ENCODE measurements around the gene PEX6.

Gene PEX6

DNA sequence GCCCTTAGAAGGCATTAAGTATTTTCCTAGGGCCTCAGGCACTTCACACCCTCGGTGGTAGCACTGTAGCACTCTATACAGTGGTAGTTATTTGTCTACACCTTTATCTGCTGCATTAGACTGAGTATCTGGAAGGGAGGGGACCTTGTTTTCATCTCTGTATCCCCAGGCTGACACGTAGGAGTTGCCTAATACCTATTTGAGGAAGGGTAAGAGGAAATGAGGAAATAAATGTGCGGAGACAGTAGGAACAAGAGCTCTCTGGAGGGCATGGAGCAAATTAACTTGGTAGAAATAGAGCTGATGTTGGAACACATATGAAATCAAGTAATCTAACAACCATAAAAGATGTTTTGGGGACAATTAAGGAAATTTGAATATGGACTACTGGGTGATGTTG lies 45.8 kb downstream of the PEX6 start:
- DNase-seq (ENCODE audit: low spot score) = no peak

DNA sequence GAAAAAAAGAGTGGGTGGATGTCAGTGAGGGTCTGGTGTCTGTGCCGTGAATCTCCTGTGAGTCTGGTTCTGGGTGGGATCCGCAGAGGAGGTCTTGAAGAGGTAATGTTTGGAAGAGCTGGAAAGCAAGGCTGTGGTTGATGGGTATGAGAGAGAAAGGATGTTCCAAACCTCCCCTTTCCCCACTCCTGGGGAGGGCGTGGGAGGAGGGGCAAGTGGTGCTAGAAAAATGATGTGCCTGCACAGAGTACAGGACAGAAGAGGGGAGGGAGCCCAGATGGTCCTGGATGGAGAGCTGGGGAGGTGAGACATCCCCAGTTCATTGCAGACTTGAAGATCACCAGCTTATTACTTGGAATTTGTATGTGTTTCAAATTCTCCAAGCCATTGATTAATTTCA lies 46.6 kb downstream of the PEX6 start:
- no peak for DNase-seq (ENCODE audit: low spot score)

DNA sequence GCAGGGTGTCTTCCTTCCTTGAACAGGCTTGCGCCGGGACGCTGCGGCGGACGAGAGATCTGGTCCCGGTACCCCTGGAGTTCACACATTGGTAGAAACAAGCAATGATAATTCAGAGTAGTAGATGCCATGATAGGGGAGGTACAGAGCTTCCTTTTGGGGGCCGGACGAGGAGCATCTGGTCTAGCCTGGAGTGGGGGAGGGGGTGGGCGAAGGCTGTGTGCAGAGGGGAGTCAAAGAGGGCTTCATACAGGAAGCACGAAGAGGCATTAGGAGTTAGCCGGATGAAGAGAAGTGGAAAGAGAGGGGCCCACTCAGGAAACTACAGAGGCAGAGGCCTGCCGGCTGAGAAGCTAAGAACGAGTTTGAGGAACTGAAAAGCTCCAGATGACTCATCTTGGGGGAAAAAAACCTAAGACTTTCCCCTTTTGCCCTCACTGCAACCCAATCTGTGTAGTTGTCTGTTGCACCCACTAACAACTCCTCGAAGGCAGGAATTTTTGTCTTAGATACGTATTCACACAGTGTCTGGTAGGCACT lies 49.1 kb downstream of the PEX6 start:
- no peak for DNase-seq (ENCODE audit: low spot score)

DNA sequence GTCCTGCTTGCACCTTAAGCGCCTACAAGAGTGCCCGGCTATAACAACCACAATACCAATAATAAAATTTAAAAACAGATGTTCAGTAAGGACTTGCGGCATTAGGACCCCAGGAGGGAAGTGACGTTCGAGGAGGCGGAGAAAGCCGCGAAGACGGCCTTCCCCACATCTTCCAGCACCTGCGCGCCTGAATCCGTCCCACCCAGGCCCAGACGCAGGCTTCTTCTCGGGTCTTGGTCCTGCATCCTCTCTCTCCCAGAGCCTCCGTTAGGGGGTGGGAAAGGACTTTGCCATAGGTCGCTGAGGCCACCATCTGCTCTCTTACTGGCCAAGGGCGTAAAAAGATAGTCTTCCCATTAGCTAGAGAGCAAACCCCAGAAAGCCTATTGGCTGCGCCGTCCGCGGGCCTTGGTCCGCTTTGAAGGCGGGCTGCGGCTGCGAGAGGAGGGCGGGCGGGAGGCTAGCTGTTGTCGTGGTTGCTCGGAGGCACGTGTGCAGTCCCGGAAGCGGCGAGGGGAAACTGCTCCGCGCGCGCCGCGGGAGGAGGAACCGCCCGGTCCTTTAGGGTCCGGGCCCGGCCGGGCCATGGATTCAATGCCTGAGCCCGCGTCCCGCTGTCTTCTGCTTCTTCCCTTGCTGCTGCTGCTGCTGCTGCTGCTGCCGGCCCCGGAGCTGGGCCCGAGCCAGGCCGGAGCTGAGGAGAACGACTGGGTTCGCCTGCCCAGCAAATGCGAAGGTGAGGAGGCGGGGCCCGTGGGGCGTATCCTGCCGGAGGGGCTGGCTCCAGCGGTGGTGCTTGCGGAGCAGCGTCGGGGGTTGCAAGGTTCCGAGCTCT lies 49.8 kb downstream of the PEX6 start, which contains the start of gene CNPY3:
TSS of gene CNPY3 (plus strand) at position 495 of the 835 bp plus-strand sequence. CDS start at position 586, 91 bp downstream.
- DNase-seq (ENCODE audit: low spot score) = peak; percentile 100

DNA sequence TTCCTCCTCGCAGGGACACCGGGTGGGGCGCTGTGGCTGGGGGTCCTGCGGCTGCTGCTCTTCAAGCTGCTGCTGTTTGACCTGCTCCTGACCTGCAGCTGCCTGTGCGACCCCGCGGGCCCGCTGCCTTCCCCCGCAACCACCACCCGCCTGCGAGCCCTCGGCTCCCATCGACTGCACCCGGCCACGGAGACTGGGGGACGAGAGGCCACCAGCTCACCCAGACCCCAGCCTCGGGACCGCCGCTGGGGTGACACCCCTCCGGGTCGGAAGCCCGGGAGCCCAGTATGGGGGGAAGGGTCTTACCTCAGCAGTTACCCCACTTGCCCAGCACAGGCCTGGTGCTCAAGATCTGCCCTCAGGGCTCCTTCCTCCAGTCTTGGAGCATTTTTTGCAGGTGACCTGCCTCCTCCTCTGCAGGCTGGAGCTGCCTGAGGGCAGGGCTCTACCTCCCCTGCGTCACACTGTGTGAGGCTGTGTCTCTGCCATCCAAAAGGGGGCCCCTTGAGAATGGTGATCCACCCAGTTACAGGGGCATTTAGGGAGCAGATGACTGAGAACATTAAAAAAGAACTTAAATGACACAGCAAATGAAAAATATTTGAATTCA lies 53.6 kb downstream of the PEX6 start:
- no peak for DNase-seq (ENCODE audit: low spot score)

DNA sequence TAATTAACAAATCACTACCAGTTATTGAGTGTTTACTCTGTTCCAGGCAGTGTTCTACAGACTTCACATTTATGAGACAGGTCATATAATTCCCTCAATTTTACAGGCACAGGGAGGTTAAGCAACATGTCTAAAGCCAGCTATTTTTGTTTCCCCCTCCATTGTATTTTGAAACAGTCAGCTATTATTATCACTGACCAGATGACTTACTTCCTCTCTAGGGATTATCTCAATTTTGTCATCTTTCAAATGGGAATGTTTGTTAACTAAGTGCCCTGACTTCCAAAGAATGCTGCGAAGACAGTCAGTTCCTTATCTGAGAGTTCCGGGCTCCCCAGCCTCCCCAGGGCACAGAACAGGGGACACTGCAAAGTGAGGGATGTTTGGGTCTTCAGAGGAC lies 55.3 kb downstream of the PEX6 start:
- no peak for DNase-seq (ENCODE audit: low spot score)

DNA sequence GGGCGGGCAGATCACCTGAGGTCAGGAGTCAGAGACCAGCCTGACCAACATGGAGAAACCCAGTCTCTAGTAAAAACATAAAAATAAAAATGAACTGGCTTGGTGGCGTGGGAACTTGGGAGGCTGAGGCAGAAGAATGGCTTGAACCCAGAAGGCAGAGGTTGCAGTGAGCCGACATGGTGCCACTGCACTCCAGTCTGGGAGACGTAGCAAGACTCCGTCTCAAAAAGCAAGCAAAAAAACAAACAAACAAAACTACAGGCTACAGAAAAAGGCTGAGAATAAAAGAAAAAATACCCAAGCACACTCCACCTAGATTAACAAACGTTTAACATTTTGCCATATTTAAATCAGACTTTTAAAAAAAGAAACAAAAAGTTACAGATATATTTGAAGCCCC lies 57.2 kb downstream of the PEX6 start:
- DNase-seq (ENCODE audit: low spot score) = no peak

DNA sequence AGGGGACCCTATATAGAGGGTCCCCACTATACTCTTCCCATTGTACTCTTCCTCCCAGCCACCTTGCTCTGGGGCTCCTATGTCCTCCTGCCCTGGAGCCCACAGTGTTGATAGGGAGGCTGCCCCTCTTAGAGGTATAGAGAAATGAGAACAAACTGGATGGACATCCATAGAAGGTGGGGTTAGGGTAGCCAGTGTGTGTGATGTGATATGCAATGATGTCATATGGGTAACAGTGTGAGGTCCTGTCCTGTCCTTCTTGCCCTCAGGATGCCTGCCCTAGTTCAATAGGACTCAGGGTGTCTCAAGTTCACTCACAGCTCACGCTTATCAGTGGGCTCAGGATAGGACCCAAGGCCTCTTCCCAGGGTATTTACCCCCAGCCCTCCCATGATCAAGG lies 62.7 kb downstream of the PEX6 start:
- no peak for DNase-seq (ENCODE audit: low spot score)

DNA sequence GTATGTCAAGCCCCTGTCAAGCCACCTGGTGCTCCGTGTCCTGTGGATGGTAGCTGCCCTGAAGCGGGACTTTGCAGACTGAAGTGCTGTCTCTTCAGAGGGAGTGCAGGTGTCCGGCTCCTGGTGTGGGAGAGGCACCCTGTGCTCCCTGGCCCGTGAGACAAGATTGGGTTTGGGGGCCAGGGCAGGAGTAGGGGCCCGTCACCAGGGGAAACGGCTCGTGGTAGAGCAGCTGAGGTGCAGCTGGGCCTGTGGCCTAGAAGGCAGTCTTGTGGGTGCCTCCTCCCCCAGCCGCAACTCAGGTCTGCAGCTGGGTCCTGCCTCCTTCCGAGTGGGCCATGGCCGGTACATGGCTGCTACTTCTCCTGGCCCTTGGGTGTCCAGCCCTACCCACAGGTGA lies 63.2 kb downstream of the PEX6 start, which contains the start of gene PTCRA:
TSS of gene PTCRA (plus strand) at position 322 of the 400 bp plus-strand sequence. CDS start at position 339, 17 bp downstream.
- DNase-seq (ENCODE audit: low spot score) = no peak

DNA sequence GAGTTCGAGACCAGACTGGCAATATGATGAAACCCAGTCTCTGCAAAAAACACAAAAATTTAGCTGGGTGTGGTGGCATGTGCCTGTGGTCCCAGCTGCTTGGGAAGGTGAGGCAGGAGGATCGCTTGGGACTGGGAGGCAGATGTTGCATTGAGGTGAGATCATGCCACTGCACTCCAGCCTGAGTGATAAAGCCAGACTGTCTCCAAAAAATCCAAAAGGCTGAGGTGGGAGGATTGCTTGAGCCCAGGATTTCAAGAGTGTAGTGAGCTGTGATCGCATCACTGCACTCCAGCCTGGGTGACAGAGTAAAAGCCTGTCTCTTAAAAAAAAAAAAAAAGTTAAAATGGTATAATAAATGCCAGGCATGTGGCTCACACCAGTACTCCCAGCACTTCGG lies 64.4 kb downstream of the PEX6 start:
- no peak for DNase-seq (ENCODE audit: low spot score)
